DMS 273 treated with DMSO at 0.1 percent for 48 hours (cell line): ENCODE data around the gene VAMP8.
"Not testable (repeated sequence)": the region's sequence is repeated elsewhere in the genome, so short reads cannot be mapped to it uniquely, and the experiment has no call there.

Source experiments
- DNase-seq: peaks from one replicate; lab custom pipeline; 2025; lab: John Stamatoyannopoulos, UW

VAMP8 gene

GRCh38 chr2:85547089-85547858 lies 30.1 kb upstream of the VAMP8 start:
- no peak for DNase-seq

- no peak for DNase-seq
Measured at GRCh38 chr2:85547859-85548607, 29.4 kb upstream of the VAMP8 start.

GRCh38 chr2:85548608-85548900 lies 28.8 kb upstream of the VAMP8 start:
- no peak for DNase-seq

GRCh38 chr2:85549095-85549494 lies 28.3 kb upstream of the VAMP8 start:
- DNase-seq = no peak

- DNase-seq = no peak
Measured at GRCh38 chr2:85549826-85550225, 27.6 kb upstream of the VAMP8 start.

- DNase-seq = no peak
Measured at GRCh38 chr2:85550486-85550885, 26.9 kb upstream of the VAMP8 start.

- peak; percentile 31 for DNase-seq
Measured at GRCh38 chr2:85551698-85552678, 25.4 kb upstream of the VAMP8 start.

- no peak for DNase-seq
Measured at GRCh38 chr2:85553184-85553583, 24.2 kb upstream of the VAMP8 start.

- DNase-seq = no peak
Measured at GRCh38 chr2:85554980-85555612, 22.3 kb upstream of the VAMP8 start.

GRCh38 chr2:85557130-85557529 lies 20.3 kb upstream of the VAMP8 start:
- no peak for DNase-seq

GRCh38 chr2:85558160-85558559 lies 19.2 kb upstream of the VAMP8 start:
- DNase-seq = no peak

- DNase-seq = not testable (repeated sequence)
Measured at GRCh38 chr2:85560403-85560726, 17.0 kb upstream of the VAMP8 start.

GRCh38 chr2:85560812-85561279 lies 16.5 kb upstream of the VAMP8 start:
- DNase-seq = no peak

GRCh38 chr2:85561280-85562212 lies 15.8 kb upstream of the VAMP8 start, which contains the start of gene GGCX:
Gene GGCX, minus strand, starts transcription at chr2:85561493. Its CDS starts 65 bp downstream, at chr2:85561428.
- peak; percentile 90 for DNase-seq

GRCh38 chr2:85564144-85564563 lies 13.2 kb upstream of the VAMP8 start:
- DNase-seq = no peak

GRCh38 chr2:85566265-85566664 lies 11.1 kb upstream of the VAMP8 start:
- no peak for DNase-seq

GRCh38 chr2:85575739-85576138 lies 1.6 kb upstream of the VAMP8 start:
- no peak for DNase-seq

GRCh38 chr2:85577063-85577385 lies 362 bp upstream of the VAMP8 start:
- DNase-seq = no peak

GRCh38 chr2:85578243-85579180 lies 1.1 kb downstream of the VAMP8 start:
- DNase-seq = no peak
